Caki2 (cell line): Measurements from ENCODE around the gene PAFAH1B1. TPM values are rescaled to one million over a fixed set of nuclear protein-coding genes. Genes with fewer than 3 reads are reported as not detected.
"Not testable (repeated sequence)": the region's sequence is repeated elsewhere in the genome, so short reads cannot be mapped to it uniquely, and the experiment has no call there.

Experiments
- DNase-seq: peaks from one replicate; pipeline ENCODE4 v3.0.0-alpha.2; 2015; ENCODE audit warnings: low read depth
- in situ Hi-C: cut with HindIII; loops from 2 replicates; pipeline ENCODE4 v1.10.0; 2016; ENCODE audit warnings: low sequenced_read_pairs, low pct_unique_long_range_greater_than_20kb, mixed read lengths
- total RNA-seq: library from RNA; depleted of rRNA; stranded (reverse); fragments of >200 nt; shearing (Covaris generic); gene quantifications from 2 replicates; pipeline ENCODE4 v1.2.3, GENCODE V29; 2014; ENCODE audit warnings: low replicate concordance

Gene PAFAH1B1
- total RNA-seq, 1 experiment from 2014 or later, result 92.6 TPM

- in situ Hi-C loops, result no loop called here
Measured at GRCh38 chr17:2694381-2695242, 101.2 kb downstream of the PAFAH1B1 start.

GRCh38 chr17:2695243-2695960, 101.9 kb downstream of the PAFAH1B1 start:
- no peak for DNase-seq
- in situ Hi-C loops, result no loop called here

More at GRCh38 chr17:2694381-2695242, 101.2 kb downstream of the PAFAH1B1 start:
- DNase-seq, result no peak

- in situ Hi-C loops, result no loop called here
Measured at GRCh38 chr17:2695961-2696760, 102.7 kb downstream of the PAFAH1B1 start.

GRCh38 chr17:2697611-2698162, 104.2 kb downstream of the PAFAH1B1 start:
- in situ Hi-C loops, result no loop called here
- no peak for DNase-seq

More at GRCh38 chr17:2695961-2696760, 102.7 kb downstream of the PAFAH1B1 start:
- DNase-seq, result no peak

GRCh38 chr17:2699216-2699805, 105.9 kb downstream of the PAFAH1B1 start:
- in situ Hi-C loops, result not testable (repeated sequence)

GRCh38 chr17:2700030-2700490, 106.6 kb downstream of the PAFAH1B1 start:
- in situ Hi-C loops, result no loop called here
- no peak for DNase-seq

More at GRCh38 chr17:2699216-2699805, 105.9 kb downstream of the PAFAH1B1 start:
- DNase-seq, result not testable (repeated sequence)

GRCh38 chr17:2700491-2701141, 107.2 kb downstream of the PAFAH1B1 start:
- DNase-seq, result no peak
- in situ Hi-C loops, result no loop called here

- no peak for DNase-seq
- in situ Hi-C loops, result no loop called here
Measured at GRCh38 chr17:2701161-2701995, 107.9 kb downstream of the PAFAH1B1 start.

- no peak for DNase-seq
- in situ Hi-C loops, result no loop called here
Measured at GRCh38 chr17:2701996-2702741, 108.7 kb downstream of the PAFAH1B1 start.

GRCh38 chr17:2703181-2703580, 109.7 kb downstream of the PAFAH1B1 start:
- no peak for DNase-seq
- in situ Hi-C loops, result no loop called here

- in situ Hi-C loops, result no loop called here
- no peak for DNase-seq
Measured at GRCh38 chr17:2703606-2704005, 110.2 kb downstream of the PAFAH1B1 start.

- in situ Hi-C loops, result no loop called here
- no peak for DNase-seq
Measured at GRCh38 chr17:2704031-2704889, 110.8 kb downstream of the PAFAH1B1 start.

GRCh38 chr17:2704890-2705248, 111.4 kb downstream of the PAFAH1B1 start:
- no peak for DNase-seq
- in situ Hi-C loops, result no loop called here

GRCh38 chr17:2705263-2705662, 111.8 kb downstream of the PAFAH1B1 start:
- peak; percentile 53 for DNase-seq
- in situ Hi-C loops, result no loop called here
